Gastrocnemius medialis (tissue), 4 donors: ENCODE results near the gene NEO1.

ENCODE experiments used
- POLR2A ChIP-seq, 2 donors: fragments of 450-650 bp; IDR thresholded peaks; one replicate each; pipeline ENCODE4 v1.6.1; 2017; ENCODE audit warnings: antibody characterized with exemption in 2 of 2, mild to moderate bottlenecking in 2 of 2, moderate library complexity in 2 of 2
- TF ChIP-seq, protein P1 (sequence below), 5 experiments: fragments of 450-650 bp in 3 of 5; fragments of 200-600 bp in 2 of 5; sonication (generic) in 2 of 5; IDR thresholded peaks in 4 of 5; conservative IDR thresholded peaks in 1 of 5; 1 replicate in 4 of 5; 2 replicates in 1 of 5; pipeline ENCODE4 v1.5.1; 2016 to 2019; ENCODE audit warnings: antibody characterized with exemption in 5 of 5, mild to moderate bottlenecking in 3 of 5, moderate library complexity in 3 of 5

- TF ChIP-seq POLR2A (IDR thresholded peaks at IDR 0.05): no peak
- TF ChIP-seq, protein P1, sequence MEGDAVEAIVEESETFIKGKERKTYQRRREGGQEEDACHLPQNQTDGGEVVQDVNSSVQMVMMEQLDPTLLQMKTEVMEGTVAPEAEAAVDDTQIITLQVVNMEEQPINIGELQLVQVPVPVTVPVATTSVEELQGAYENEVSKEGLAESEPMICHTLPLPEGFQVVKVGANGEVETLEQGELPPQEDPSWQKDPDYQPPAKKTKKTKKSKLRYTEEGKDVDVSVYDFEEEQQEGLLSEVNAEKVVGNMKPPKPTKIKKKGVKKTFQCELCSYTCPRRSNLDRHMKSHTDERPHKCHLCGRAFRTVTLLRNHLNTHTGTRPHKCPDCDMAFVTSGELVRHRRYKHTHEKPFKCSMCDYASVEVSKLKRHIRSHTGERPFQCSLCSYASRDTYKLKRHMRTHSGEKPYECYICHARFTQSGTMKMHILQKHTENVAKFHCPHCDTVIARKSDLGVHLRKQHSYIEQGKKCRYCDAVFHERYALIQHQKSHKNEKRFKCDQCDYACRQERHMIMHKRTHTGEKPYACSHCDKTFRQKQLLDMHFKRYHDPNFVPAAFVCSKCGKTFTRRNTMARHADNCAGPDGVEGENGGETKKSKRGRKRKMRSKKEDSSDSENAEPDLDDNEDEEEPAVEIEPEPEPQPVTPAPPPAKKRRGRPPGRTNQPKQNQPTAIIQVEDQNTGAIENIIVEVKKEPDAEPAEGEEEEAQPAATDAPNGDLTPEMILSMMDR (IDR thresholded peaks at IDR 0.05 in 4 of 5, conservative IDR thresholded peaks at IDR 0.05 in 1 of 5): no peak
Observed at GRCh38 chr15:73072894-73073293, 20.6 kb downstream of the NEO1 start.
